Skeletal muscle satellite cell (primary cell): ENCODE data around the gene PAPPA2.

Source experiments
- H3K27me3 ChIP-seq: 2 replicates; pipeline ENCODE4 v1.7.0; 2013; ENCODE audit warnings: low read length; ENCODE audit not compliant: control insufficient read depth, insufficient read depth
- H3K36me3 ChIP-seq: 2 replicates; pipeline ENCODE4 v1.7.0; 2013; ENCODE audit warnings: mild to moderate bottlenecking, control low read depth, low read length; ENCODE audit not compliant: insufficient read depth
- H3K4me1 ChIP-seq: 2 replicates; pipeline ENCODE4 v1.7.0; 2013; ENCODE audit warnings: low read length; ENCODE audit not compliant: control insufficient read depth, insufficient read depth
- H3K4me2 ChIP-seq: 2 replicates; pipeline ENCODE4 v1.7.0; 2013; ENCODE audit warnings: mild to moderate bottlenecking, low read length
- H3K4me3 ChIP-seq: 2 replicates; pipeline ENCODE4 v1.7.0; 2013; ENCODE audit warnings: low read length
- H3K9ac ChIP-seq: 2 replicates; pipeline ENCODE4 v1.7.0; 2013; ENCODE audit warnings: mild to moderate bottlenecking, low read depth, low read length, moderate library complexity
- H3K9me3 ChIP-seq: replicated peaks from 2 replicates; pipeline ENCODE4 v1.7.0; 2013; ENCODE audit warnings: mild to moderate bottlenecking, control low read depth, low read length

PAPPA2 gene

GRCh38 chr1:176775996-176776395 is 313.0 kb downstream of the PAPPA2 start:
- H3K9ac ChIP-seq: no peak overlapping the region
- no peak overlapping the region for H3K4me3 ChIP-seq
- H3K4me1 ChIP-seq: no peaks in the 10 kb centered on the region
- no peaks in the 10 kb centered on the region for H3K27me3 ChIP-seq
- H3K36me3 ChIP-seq: no peaks in the 10 kb centered on the region
- H3K4me2 ChIP-seq: no peak overlapping the region
- no peaks in the 10 kb centered on the region for H3K9me3 ChIP-seq

GRCh38 chr1:176778056-176778455 is 315.1 kb downstream of the PAPPA2 start:
- no peaks in the 10 kb centered on the region for H3K27me3 ChIP-seq
- H3K4me1 ChIP-seq: no peaks in the 10 kb centered on the region
- no peak overlapping the region for H3K4me3 ChIP-seq
- H3K36me3 ChIP-seq: no peaks in the 10 kb centered on the region
- H3K4me2 ChIP-seq: no peak overlapping the region
- H3K9me3 ChIP-seq: no peaks in the 10 kb centered on the region
- no peak overlapping the region for H3K9ac ChIP-seq

GRCh38 chr1:176779992-176780328 is 317.0 kb downstream of the PAPPA2 start:
- Histone ChIP-seq H3K4me3 (no peak overlapping the region), H3K9me3 (no peaks in the 10 kb centered on the region), H3K27me3 (no peaks in the 10 kb centered on the region), H3K9ac (no peak overlapping the region), H3K36me3 (no peaks in the 10 kb centered on the region), H3K4me1 (no peaks in the 10 kb centered on the region), H3K4me2 (no peak overlapping the region)

- no peak overlapping the region for H3K4me3 ChIP-seq
- no peak overlapping the region for H3K9ac ChIP-seq
- H3K27me3 ChIP-seq: no peaks in the 10 kb centered on the region
- no peaks in the 10 kb centered on the region for H3K9me3 ChIP-seq
- no peaks in the 10 kb centered on the region for H3K4me1 ChIP-seq
- no peaks in the 10 kb centered on the region for H3K36me3 ChIP-seq
- no peak overlapping the region for H3K4me2 ChIP-seq
Observed at GRCh38 chr1:176783309-176783708, 320.3 kb downstream of the PAPPA2 start.

GRCh38 chr1:176785056-176785455 is 322.1 kb downstream of the PAPPA2 start:
- no peaks in the 10 kb centered on the region for H3K36me3 ChIP-seq
- H3K4me3 ChIP-seq: no peak overlapping the region
- H3K4me2 ChIP-seq: no peak overlapping the region
- no peak overlapping the region for H3K9ac ChIP-seq
- H3K4me1 ChIP-seq: no peaks in the 10 kb centered on the region
- H3K9me3 ChIP-seq: no peaks in the 10 kb centered on the region
- no peaks in the 10 kb centered on the region for H3K27me3 ChIP-seq

GRCh38 chr1:176785791-176786190 is 322.8 kb downstream of the PAPPA2 start:
- Histone ChIP-seq H3K4me1 (no peaks in the 10 kb centered on the region), H3K36me3 (no peaks in the 10 kb centered on the region), H3K4me3 (no peak overlapping the region), H3K4me2 (no peak overlapping the region), H3K9me3 (no peaks in the 10 kb centered on the region), H3K27me3 (no peaks in the 10 kb centered on the region), H3K9ac (no peak overlapping the region)

- H3K4me1 ChIP-seq: no peaks in the 10 kb centered on the region
- H3K4me2 ChIP-seq: no peak overlapping the region
- H3K27me3 ChIP-seq: no peaks in the 10 kb centered on the region
- no peaks in the 10 kb centered on the region for H3K36me3 ChIP-seq
- H3K9me3 ChIP-seq: no peaks in the 10 kb centered on the region
- H3K9ac ChIP-seq: no peak overlapping the region
- no peak overlapping the region for H3K4me3 ChIP-seq
Observed at GRCh38 chr1:176786274-176786673, 323.3 kb downstream of the PAPPA2 start.

- Histone ChIP-seq H3K4me2 (no peak overlapping the region), H3K9me3 (no peaks in the 10 kb centered on the region), H3K9ac (no peak overlapping the region), H3K4me3 (no peak overlapping the region), H3K4me1 (no peaks in the 10 kb centered on the region), H3K36me3 (no peaks in the 10 kb centered on the region), H3K27me3 (no peaks in the 10 kb centered on the region)
Observed at GRCh38 chr1:176789571-176790090, 326.7 kb downstream of the PAPPA2 start.

GRCh38 chr1:176790786-176791185 is 327.8 kb downstream of the PAPPA2 start:
- no peaks in the 10 kb centered on the region for H3K4me1 ChIP-seq
- H3K9ac ChIP-seq: no peak overlapping the region
- H3K36me3 ChIP-seq: no peaks in the 10 kb centered on the region
- no peaks in the 10 kb centered on the region for H3K9me3 ChIP-seq
- H3K4me3 ChIP-seq: no peak overlapping the region
- H3K27me3 ChIP-seq: no peaks in the 10 kb centered on the region
- H3K4me2 ChIP-seq: no peak overlapping the region

- Histone ChIP-seq H3K4me3 (no peak overlapping the region), H3K9me3 (no peaks in the 10 kb centered on the region), H3K36me3 (no peaks in the 10 kb centered on the region), H3K9ac (no peak overlapping the region), H3K4me2 (no peak overlapping the region), H3K4me1 (no peaks in the 10 kb centered on the region), H3K27me3 (no peaks in the 10 kb centered on the region)
Observed at GRCh38 chr1:176791906-176792305, 328.9 kb downstream of the PAPPA2 start.

- no peaks in the 10 kb centered on the region for H3K36me3 ChIP-seq
Observed at GRCh38 chr1:176794897-176795508, 332.0 kb downstream of the PAPPA2 start.

GRCh38 chr1:176795929-176796328 is 333.0 kb downstream of the PAPPA2 start:
- H3K36me3 ChIP-seq: no peaks in the 10 kb centered on the region
- no peak overlapping the region for H3K9ac ChIP-seq
- H3K4me3 ChIP-seq: no peak overlapping the region

More at GRCh38 chr1:176794897-176795508, 332.0 kb downstream of the PAPPA2 start:
- no peaks in the 10 kb centered on the region for H3K27me3 ChIP-seq
- no peaks in the 10 kb centered on the region for H3K9me3 ChIP-seq
- H3K4me1 ChIP-seq: no peaks in the 10 kb centered on the region
- no peak overlapping the region for H3K4me2 ChIP-seq
- H3K9ac ChIP-seq: no peak overlapping the region
- H3K4me3 ChIP-seq: no peak overlapping the region

More at GRCh38 chr1:176795929-176796328, 333.0 kb downstream of the PAPPA2 start:
- Histone ChIP-seq H3K9me3 (no peaks in the 10 kb centered on the region), H3K4me2 (no peak overlapping the region), H3K27me3 (no peaks in the 10 kb centered on the region), H3K4me1 (no peaks in the 10 kb centered on the region)
